ENCODE results near the gene AGK. TPM values are rescaled to one million over a fixed set of nuclear protein-coding genes. Genes with fewer than 3 reads are reported as not detected.

Gene AGK
- total and polyA plus RNA-seq, 2 donors (not counting 1 experiment from before 2014, with no cell fraction given) = 12.8 to 26.1 TPM

DNA sequence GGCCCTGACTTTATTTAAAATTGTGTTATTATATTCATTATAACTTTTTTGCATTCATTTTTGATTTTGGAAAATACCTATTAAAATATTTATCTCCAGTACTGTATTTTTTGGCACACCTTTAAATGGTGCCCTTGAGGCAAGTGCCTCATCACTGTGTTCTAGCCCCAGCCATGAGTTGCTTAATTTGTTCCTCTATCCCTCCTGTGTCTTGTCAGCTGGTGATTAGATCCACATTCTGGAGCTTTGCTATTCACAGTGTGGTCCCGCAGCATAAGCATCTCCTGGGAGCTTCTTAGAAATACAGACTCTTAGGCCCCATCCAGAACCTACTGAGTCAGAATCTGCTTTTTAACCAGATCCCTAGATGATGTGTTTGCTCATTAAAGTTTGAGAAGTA lies 19.8 kb downstream of the AGK start:
- intact Hi-C loops (cut with micrococcal nuclease) = no loop called here
- DNase-seq = no peak
- no peak for TF ChIP-seq EZH2 (IDR thresholded peaks at IDR 0.05; ENCODE audit: borderline replicate concordance, insufficient read depth, low read depth, low read length, poor library complexity, severe bottlenecking)
- TF ChIP-seq, protein P1, sequence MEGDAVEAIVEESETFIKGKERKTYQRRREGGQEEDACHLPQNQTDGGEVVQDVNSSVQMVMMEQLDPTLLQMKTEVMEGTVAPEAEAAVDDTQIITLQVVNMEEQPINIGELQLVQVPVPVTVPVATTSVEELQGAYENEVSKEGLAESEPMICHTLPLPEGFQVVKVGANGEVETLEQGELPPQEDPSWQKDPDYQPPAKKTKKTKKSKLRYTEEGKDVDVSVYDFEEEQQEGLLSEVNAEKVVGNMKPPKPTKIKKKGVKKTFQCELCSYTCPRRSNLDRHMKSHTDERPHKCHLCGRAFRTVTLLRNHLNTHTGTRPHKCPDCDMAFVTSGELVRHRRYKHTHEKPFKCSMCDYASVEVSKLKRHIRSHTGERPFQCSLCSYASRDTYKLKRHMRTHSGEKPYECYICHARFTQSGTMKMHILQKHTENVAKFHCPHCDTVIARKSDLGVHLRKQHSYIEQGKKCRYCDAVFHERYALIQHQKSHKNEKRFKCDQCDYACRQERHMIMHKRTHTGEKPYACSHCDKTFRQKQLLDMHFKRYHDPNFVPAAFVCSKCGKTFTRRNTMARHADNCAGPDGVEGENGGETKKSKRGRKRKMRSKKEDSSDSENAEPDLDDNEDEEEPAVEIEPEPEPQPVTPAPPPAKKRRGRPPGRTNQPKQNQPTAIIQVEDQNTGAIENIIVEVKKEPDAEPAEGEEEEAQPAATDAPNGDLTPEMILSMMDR (IDR thresholded peaks at IDR 0.05) = no peak
- ChIA-PET CTCF (no interaction called here), POLR2A (no interaction called here)
- Histone ChIP-seq H3K4me2 (replicated peaks; ENCODE audit: low read depth, low read length, poor library complexity, severe bottlenecking) (no peak overlapping the region), H3K27me3 (replicated peaks in 1 of 4; ENCODE audit: control extremely low read depth in 1 of 4, control insufficient read depth in 3 of 4, insufficient read depth in 4 of 4, low read length in 3 of 4) (no peaks in the 10 kb centered on the region), H3K4me1 (ENCODE audit: control insufficient read depth in 2 of 2, insufficient read depth in 2 of 2, low read length in 2 of 2) (no peaks in the 10 kb centered on the region), H3K27ac (ENCODE audit: low read length in 2 of 2) (no peak overlapping the region), H3K9me3 (ENCODE audit: control extremely low read depth in 1 of 3, control insufficient read depth in 2 of 3, insufficient read depth in 1 of 3, low read length in 2 of 3) (peaks cover 0 to 5% (median 2%) of the 10 kb centered on the region in 3 donors), H2AFZ (ENCODE audit: insufficient read depth, low read depth, low read length, poor library complexity, severe bottlenecking) (no peak overlapping the region), H3K9ac (ENCODE audit: low read length) (no peak overlapping the region), H4K20me1 (ENCODE audit: control insufficient read depth, insufficient read depth, low read length, poor library complexity, severe bottlenecking) (no peaks in the 10 kb centered on the region), H3K79me2 (ENCODE audit: control insufficient read depth, insufficient read depth, low read length) (peaks cover 6% of the 10 kb centered on the region), H3K4me3 (ENCODE audit: control extremely low read depth in 1 of 5, extremely low read depth in 1 of 5, insufficient read depth in 1 of 5, low read depth in 2 of 5, low read length in 4 of 5) (no peak overlapping the region), H3K36me3 (replicated peaks in 1 of 2; ENCODE audit: control extremely low read depth in 1 of 2, control insufficient read depth in 1 of 2, extremely low read depth in 1 of 2, insufficient read depth in 2 of 2, low read length in 1 of 2) (peaks cover 14 to 16% of the 10 kb centered on the region in 2 experiments)
- Mint-ChIP-seq H3K27ac (no peak overlapping the region), H3K4me3 (no peak overlapping the region), H3K4me1 (no peaks in the 10 kb centered on the region), H3K9me3 (ENCODE audit: insufficient read depth) (peaks cover 9% of the 10 kb centered on the region), H3K27me3 (no peaks in the 10 kb centered on the region)
- ATAC-seq (ENCODE audit: low read depth) = no peak
- WGBS (ENCODE audit: insufficient coverage) = 100% methylated on average over 1 of the region's 1 CpG

DNA sequence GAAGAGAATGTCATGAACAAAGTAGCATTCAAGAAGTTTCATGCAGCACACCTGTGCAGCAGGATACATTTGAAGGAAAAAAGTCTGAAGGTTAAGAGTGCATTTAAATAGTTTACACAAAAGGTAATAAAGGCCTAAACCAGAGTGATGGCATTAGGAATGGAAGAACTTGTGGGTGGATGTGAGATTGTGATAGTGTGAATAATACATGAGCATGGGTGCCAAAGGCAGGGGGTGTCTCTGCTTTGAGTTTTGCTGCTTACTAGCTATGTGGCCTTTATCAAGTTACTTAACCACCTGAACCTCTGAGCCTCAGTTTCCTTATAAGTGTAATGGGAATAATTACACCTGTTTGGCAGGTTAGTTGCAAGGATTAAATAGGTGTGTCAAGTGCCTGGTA lies 21.0 kb downstream of the AGK start:
- no peak for ATAC-seq (ENCODE audit: low read depth)
- ChIA-PET POLR2A (no interaction called here), CTCF (no interaction called here)
- Histone ChIP-seq H3K27me3 (replicated peaks in 1 of 4; ENCODE audit: control extremely low read depth in 1 of 4, control insufficient read depth in 3 of 4, insufficient read depth in 4 of 4, low read length in 3 of 4) (no peaks in the 10 kb centered on the region), H4K20me1 (ENCODE audit: control insufficient read depth, insufficient read depth, low read length, poor library complexity, severe bottlenecking) (no peaks in the 10 kb centered on the region), H3K9me3 (ENCODE audit: control extremely low read depth in 1 of 3, control insufficient read depth in 2 of 3, insufficient read depth in 1 of 3, low read length in 2 of 3) (peaks cover 2 to 10% (median 8%) of the 10 kb centered on the region in 3 donors), H3K27ac (ENCODE audit: low read length in 2 of 2) (no peak overlapping the region), H3K79me2 (ENCODE audit: control insufficient read depth, insufficient read depth, low read length) (peaks cover 6% of the 10 kb centered on the region), H3K4me1 (ENCODE audit: control insufficient read depth in 2 of 2, insufficient read depth in 2 of 2, low read length in 2 of 2) (no peaks in the 10 kb centered on the region), H3K4me3 (ENCODE audit: control extremely low read depth in 1 of 5, extremely low read depth in 1 of 5, insufficient read depth in 1 of 5, low read depth in 2 of 5, low read length in 4 of 5) (no peak overlapping the region), H3K36me3 (replicated peaks in 1 of 2; ENCODE audit: control extremely low read depth in 1 of 2, control insufficient read depth in 1 of 2, extremely low read depth in 1 of 2, insufficient read depth in 2 of 2, low read length in 1 of 2) (peaks cover 8 to 15% of the 10 kb centered on the region in 2 experiments), H3K9ac (ENCODE audit: low read length) (no peak overlapping the region), H2AFZ (ENCODE audit: insufficient read depth, low read depth, low read length, poor library complexity, severe bottlenecking) (no peak overlapping the region), H3K4me2 (replicated peaks; ENCODE audit: low read depth, low read length, poor library complexity, severe bottlenecking) (no peak overlapping the region)
- intact Hi-C loops (cut with micrococcal nuclease) = no loop called here
- Mint-ChIP-seq H3K27me3 (no peaks in the 10 kb centered on the region), H3K4me1 (no peaks in the 10 kb centered on the region), H3K4me3 (no peak overlapping the region), H3K27ac (no peak overlapping the region), H3K9me3 (ENCODE audit: insufficient read depth) (peaks cover 14% of the 10 kb centered on the region)
- TF ChIP-seq, protein P1 (IDR thresholded peaks at IDR 0.05) = no peak
- TF ChIP-seq EZH2 (IDR thresholded peaks at IDR 0.05; ENCODE audit: borderline replicate concordance, insufficient read depth, low read depth, low read length, poor library complexity, severe bottlenecking) = no peak
- no peak for DNase-seq
